Measurements from ENCODE around the gene NOXO1.
"Not testable (repeated sequence)": the region's sequence is repeated elsewhere in the genome, so short reads cannot be mapped to it uniquely, and the experiment has no call there.

The NOXO1 gene

DNA sequence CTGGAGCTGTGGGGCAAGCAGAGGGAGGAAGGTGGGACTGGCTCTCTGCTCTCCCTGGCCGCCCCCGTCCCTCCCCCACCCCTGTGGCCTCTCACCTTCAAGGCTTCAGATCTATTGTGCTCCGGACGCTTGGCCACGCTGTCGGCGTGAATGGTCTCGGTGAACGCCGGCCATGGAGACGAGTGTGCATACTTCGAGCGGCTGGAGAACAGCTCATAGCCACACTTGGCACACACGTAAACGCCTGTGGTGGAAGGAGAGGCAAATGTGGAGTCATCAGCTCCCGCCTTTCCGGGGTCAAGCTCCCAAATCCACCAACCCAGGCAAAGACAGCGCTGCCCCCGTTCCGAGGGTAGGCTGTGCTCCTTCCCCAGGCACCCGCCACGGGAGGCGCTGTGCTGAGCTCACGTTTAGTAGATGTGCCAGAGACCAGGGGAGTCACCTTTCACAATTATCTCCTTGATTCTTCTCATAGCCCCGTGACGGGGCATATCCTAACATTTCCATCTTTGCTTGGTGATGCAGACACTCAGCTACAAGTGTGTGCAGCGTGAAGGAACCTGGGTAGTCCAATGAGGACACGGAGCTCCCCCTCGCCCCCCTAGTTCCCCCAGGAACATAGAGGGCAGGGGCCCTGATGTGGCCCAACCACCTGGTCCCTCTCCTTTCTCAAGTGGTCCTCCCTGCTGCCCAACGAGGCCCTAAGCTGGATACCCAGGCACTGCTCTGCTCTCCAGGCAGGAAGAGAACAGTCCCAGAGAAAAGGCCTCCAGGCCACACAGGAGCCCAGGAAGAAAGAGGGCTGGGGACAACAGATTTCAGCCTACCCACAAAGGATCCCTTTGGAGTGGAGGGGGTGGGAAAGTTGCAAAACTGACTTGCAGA lies 39.9 kb downstream of the NOXO1 start:
- DNase-seq (ENCODE audit: low spot score), result no peak

DNA sequence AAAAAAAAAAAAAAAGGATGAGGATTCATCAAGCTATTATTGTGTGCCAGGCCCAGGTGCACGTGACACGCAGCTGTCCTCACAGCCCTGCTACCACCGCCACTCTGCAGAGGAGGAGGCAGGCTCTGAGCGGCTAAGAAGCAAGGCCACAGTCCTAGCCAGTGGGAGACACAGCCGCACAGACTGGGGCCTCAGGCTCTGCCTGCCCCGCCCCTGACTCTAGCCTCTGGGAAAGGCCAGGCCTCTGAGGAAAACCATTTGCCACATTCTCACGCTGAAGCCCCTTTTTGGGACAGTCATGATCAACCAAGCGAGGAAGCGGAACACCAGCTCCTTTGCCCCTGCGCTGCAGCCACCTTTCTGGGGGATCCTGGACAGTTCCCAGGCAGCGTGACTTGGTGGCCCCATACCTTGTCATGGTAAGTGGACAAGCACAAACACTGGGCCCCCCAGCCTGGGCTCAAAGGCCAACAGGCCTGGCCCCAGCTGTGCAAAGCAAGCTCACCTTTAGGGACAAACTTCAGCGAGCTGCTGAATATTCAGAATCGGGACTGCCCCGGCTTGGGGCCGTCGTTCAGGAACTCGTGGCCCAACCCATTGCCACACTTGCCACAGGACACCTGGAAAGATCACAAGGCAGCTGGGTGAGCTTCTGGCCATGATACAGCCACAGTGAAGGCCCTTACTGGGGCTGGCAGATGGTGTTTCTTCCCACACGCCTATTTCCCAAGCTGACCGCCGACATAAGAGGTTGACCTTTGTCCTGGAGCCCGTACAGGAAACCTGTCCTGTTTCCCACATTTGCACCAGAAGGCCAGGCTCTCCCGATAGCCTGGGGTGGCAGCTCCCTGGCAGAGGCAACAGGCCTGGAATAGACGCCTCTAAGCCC lies 40.8 kb downstream of the NOXO1 start:
- DNase-seq (ENCODE audit: low spot score), result no peak

DNA sequence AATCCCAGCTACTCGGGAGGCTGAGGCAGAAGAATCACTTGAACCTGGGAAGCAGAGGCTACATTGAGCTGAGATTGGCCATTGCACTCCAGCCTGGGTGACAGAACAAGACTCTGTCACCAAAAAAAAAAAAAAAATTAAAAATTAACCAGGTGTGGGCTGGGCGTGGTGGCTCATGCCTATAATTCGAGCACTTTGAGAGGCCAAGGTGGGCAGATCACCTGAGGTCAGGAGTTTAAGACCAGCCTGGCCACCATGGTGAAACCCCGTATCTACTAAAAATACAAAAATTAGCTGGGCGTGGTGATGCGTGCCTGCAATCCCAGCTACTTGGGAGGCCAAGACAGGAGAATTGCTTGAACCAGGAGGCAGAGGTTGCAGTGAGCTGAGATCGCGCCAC lies 41.4 kb downstream of the NOXO1 start:
- not testable (repeated sequence) for DNase-seq (ENCODE audit: low spot score)

DNA sequence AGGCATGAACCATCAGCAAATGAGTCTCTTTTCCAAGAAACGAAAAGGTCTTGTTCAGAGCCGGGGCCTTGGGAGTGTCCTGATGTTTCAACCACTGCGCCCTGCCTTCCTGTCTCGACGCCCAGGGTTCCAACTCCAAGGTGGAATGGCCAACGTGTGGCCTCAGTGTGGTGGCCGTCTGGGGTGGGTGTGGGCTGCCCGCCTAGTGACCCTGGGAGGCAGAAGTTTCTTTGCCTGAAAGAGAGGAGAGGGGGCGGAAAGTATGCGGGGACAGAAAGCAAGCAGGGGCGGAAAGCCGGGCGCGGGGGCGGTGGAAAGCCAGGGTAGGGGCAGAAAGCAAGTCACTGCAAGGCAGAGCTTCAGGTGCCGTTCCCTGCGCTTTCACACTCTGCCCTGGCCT lies 42.4 kb downstream of the NOXO1 start:
- no peak for DNase-seq (ENCODE audit: low spot score)

DNA sequence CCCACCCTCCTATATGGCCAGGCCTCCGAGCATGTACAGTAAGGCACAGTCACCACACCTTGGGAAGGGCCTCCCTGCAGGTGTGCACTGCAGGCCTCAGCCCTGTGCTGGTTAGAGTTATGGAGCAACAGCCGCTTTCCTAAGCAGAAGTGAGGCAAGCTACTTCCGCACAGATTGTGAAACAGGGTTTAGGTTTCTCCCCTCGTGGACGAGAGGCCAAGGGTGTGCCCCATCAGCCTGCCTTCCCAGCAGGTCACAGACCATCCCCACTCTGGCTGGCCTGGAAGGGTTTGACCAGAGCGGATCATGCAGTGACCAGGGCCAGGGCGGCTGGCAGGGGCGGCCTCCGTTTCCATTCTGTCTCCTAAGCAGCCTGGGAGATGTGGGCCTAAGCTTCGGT lies 43.0 kb downstream of the NOXO1 start:
- DNase-seq (ENCODE audit: low spot score), result no peak

DNA sequence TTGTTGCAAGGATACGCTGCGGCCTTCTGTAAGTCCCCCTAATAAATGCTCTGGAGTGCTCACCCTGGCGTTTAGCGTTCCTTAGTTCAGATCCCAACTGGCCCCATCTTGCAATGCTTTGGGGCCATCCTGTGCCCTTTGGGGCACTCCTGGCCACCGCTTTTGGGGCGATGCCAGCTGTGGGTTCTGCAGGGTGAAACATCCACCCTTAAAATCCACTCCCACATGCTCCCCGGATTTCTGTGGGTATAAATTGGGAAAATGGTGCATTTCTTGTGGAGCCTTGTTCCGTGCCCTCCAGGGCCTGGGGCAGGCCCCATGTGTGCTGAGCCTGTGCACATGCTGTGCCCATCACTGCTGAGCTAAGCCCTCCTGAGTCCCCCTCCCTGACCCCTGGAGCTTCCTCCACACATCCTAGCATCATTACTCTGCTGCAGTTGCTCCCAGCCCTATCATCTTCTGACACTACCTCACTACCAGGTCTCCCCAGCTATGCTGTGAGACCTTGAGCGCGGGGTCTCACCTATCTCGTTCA lies 44.3 kb downstream of the NOXO1 start:
- no peak for DNase-seq (ENCODE audit: low spot score)

DNA sequence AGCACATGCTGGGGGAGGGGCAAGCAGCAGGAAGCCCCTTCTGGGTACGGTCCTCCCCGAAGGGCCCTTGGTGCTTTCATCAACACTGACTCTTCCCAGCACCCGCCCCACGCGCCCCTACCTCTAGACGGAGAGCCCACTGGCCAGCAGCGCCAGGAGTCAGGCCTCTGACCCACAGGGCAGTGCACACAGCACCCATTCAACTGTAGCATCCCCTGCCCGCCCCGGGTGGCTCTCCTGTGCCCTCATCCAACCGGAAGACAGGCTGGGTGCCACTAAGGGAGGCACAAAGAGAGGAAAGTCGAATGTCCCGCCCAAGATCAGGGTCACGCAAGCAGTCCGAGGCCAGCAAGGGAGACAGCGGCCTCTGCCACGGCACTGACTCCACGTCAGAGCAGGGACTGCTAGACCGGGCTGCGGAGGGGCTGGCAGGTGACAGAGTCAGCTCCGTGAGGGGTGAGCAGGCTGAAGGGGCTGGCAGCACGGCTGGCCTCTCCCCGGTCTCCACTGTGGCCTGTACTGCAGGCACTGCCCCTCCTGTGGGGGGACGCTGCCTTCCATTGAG lies 48.1 kb downstream of the NOXO1 start:
- DNase-seq (ENCODE audit: low spot score), result no peak

DNA sequence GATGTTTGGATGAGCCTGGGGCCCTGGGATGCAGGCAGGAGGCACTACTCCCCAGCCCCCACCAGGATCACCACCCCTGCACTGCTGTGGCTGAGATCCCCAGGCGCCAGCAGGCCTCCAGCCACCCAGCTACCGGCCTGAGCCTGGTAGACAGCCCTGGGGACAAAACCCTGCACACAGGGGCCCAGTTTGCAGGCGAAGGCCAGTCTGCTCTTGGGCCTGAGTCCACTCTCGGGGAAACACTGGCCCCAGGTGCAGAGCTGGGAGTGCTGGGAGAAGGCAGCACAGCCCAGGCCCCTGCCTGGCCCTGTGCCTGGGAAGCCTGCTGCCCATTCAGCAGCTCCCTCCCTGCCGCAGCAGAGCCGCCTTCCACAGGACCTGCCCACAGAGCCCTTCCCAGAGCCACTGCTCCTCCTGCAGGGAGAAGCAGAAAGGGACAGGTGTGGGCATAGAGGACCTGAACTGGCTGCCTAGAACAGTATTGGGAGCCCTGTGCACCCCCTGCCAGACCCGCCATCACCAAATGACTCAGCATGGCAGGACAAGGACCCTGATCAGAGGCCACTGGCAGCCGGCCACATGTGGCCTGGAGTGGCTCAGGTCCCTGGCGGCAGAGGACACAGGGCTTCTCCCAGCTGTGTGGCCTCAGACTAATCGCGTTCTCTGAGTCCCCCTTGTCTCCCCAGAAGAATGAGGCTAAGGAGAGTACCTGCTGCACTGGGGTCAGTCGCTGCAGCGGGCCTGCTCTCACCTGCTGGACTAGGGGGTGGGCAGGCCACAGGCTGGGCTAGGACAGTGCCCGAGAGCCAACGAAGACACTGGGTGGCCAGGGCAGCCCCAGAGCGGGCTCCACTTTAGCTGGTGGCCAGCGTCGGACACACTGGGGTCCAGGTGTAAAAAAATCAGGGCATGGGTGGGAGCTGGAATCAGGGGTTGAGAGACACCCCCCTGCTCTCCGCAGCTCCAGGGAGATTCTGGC lies 48.9 kb downstream of the NOXO1 start:
- no peak for DNase-seq (ENCODE audit: low spot score)

DNA sequence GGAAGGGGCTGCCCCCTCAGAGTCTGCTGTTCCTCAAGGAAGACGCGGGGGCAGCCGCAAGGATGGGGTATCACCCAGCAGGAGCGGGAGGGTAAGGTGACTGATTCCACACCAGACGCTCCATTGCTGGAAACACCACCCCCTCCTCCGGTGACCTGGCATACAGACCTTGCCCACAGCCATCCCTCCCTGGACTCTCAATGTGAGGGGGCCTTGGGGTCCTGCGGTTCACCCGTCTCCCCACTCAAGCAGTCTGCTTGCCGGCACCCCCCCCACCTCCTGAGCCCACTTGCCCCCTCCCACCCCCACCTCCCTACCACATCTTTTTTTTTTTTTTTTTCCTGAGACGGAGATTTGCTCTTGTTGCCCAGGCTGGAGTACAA lies 50.9 kb downstream of the NOXO1 start:
- no peak for DNase-seq (ENCODE audit: low spot score)

DNA sequence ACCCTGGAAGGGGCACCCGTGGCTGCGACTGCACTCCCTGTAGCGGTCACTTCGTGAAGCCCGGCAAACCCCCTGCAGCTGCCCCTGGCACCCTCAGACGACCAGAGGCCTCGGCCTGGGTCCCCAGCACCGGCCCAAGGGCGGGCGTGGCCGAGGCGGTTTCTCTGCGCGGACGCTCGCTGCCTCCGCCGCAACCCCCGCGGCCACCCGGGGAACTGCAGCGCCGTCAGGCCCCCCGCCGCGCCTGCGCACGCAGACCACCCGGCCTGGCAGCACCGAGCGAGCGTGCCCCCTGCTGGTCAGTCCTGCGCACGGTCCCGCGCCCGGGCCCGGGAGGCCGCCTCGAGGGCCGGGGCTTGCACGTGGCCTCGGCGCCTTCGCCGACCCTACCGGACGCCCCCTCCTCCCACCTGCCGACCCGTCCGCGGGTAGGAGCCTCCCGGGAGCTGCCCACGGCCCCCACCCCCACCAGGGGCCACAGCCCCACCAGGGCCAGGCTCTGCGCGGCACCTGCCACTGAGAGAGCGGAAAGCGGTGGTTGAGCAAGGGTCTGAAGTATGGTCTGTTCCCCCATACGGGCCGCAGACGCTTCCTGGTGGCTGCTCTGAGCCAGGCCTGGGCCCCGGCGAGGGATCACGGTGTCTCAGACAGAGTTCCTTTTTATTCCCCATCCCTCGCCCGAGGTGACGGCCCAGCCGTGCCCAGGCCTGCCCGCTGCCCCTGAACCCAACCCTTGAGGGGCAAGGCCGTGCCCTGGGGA lies 51.5 kb downstream of the NOXO1 start:
- DNase-seq (ENCODE audit: low spot score), result peak; percentile 89

DNA sequence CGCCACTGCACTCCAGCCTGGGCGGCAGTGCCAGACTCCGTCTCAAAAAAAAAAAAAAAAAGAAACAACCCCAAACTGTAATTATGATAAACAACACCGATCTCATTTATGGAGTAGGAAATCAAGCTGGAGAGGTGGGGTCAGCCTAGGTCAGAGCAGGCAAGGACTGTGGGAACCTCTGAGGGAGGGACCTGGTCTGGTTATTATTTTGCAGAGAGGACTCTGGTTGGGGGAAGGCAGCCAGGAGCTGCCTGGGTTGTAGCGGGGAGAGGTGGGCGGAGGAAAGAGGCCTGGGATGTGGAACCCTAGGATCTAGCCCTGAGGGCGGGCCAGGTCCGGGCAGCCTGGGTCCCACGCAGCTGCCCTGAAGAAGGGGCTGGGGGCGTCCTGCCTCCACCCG lies 52.2 kb downstream of the NOXO1 start:
- DNase-seq (ENCODE audit: low spot score), result no peak

Data from CD4-positive, alpha-beta T cell treated with Interleukin-6 at 100 ng/mL for 8 hours (primary cell).